AG10803 (cell line): ENCODE data around the gene KIF22.

Source experiments
- DNase-seq: peaks from one replicate; pipeline ENCODE4 v3.0.0; 2010; ENCODE audit warnings: low read depth
- H3K4me3 ChIP-seq: 2 replicates; pipeline ENCODE4 v1.5.1; 2011; ENCODE audit warnings: mild to moderate bottlenecking, low read length, control low read depth
- CTCF ChIP-seq: conservative IDR thresholded peaks from 2 replicates; pipeline ENCODE4 v1.5.1; 2011; ENCODE audit warnings: mild to moderate bottlenecking, low read length, control low read depth, inconsistent platforms

KIF22 gene

DNA sequence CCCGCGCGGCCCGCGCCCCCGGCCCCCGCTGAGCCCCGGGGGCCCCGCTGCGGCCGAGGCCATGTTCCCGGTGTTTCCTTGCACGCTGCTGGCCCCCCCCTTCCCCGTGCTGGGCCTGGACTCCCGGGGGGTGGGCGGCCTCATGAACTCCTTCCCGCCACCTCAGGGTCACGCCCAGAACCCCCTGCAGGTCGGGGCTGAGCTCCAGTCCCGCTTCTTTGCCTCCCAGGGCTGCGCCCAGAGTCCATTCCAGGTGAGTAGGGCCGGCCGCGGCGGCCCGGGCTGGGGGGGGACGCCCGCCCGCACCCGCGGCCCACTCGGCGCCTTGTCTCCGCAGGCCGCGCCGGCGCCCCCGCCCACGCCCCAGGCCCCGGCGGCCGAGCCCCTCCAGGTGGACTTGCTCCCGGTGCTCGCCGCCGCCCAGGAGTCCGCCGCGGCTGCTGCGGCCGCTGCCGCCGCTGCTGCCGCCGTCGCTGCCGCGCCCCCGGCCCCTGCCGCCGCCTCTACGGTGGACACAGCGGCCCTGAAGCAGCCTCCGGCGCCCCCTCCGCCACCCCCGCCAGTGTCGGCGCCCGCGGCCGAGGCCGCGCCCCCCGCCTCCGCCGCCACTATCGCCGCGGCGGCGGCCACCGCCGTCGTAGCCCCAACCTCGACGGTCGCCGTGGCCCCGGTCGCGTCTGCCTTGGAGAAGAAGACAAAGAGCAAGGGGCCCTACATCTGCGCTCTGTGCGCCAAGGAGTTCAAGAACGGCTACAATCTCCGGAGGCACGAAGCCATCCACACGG, 16.3 kb downstream of the KIF22 start:
- no peak for TF ChIP-seq CTCF
- no peak for DNase-seq
- H3K4me3 ChIP-seq = peak overlapping the region; percentile 71

GRCh38 chr16:29807426-29808218, 17.1 kb downstream of the KIF22 start:
- TF ChIP-seq CTCF = peak; percentile 68
- peak overlapping the region; percentile 71 for H3K4me3 ChIP-seq
- peak; percentile 93 for DNase-seq

DNA sequence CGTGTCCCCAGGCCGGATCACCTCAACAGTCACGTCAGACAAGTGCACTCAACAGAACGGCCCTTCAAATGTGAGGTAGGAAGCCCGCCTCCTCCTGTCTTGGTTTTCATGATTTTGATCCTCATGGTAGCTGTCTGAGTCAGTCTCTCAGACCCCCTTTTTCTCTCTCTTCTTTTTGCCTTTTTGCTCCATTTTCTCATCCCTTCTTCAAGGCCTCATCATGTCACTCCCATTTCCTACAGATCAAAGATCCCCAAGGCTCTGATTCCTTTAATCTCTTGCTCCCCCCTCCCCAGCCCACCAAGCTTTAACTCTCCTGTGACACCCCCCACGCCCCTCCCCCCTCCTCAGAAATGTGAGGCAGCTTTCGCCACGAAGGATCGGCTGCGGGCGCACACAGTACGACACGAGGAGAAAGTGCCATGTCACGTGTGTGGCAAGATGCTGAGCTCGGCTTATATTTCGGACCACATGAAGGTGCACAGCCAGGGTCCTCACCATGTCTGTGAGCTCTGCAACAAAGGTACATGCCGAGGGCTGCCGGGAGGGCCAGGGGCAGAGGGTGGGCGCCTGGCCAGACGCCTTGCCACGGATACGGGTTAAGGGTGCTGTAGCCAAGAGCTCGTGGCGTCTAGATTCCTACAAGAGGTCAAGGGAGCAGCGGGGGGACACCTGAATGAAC, 17.8 kb downstream of the KIF22 start:
- no peak for TF ChIP-seq CTCF
- peak overlapping the region; percentile 71 for H3K4me3 ChIP-seq
- DNase-seq = no peak

DNA sequence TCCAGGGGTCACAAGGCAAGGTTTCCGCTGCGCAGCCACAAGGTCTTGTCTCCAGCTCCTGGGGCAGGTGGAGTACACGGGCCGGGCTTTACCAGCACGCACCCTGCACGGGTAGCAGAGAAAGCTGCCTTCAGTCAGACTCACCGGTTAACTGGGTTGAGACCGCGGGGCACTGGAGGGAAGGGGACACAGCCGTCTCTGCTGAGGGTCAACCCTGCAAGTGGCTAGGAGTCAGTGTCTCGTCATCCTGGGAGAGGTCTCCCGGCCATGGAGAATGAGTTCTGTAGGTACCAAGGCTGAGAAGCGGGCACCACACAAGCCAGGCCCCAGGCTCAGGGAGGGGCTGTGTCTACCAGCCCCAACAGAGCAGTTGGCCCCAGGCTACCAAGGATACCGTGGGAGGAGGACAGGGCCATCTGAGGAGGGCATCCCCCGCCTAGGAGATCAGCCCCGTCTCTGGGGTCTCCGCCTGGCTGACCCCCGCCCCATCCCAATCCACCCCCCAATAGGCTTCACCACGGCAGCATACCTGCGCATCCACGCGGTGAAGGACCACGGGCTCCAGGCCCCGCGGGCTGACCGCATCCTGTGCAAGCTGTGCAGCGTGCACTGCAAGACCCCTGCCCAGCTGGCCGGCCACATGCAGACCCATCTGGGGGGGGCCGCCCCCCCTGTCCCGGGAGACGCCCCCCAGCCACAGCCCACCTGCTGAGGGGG, 18.6 kb downstream of the KIF22 start:
- H3K4me3 ChIP-seq = peak overlapping the region; percentile 71
- no peak for TF ChIP-seq CTCF
- no peak for DNase-seq

DNA sequence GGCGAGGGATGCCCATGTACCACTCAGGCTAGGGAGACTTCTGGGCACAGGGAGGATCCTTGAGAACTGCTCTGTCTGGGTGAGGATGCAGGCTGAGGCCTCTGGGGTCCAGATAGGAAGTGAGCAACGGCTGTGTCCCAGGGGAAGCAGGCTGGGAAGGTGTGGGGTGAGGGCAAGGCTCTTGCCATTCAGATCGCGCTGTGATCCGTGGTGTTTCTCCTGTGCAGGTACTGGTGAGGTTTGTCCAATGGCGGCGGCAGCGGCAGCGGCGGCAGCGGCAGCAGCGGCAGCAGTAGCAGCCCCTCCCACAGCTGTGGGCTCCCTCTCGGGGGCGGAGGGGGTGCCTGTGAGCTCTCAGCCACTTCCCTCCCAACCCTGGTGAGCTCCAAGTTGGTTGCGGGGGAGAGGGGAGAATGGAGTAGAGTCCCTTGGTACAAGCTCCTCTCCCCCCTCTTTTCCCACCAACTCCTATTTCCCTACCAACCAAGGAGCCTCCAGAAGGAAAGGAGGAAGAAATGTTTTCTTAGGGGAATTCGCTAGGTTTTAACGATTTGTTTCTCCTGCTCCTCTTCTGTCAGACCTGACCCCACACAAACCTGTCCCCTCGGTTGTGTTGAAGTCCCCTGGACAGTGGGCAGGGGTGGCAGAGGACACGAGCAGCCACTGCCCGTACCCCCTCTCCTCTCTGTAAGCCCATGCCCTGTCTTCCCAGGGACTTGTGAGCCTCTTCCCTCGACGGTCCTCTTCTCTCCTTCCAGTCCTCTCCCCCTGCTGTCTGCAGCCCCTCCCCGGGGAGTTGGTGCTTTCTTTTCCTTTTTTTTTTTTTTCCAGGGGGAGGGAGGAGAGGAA, 19.5 kb downstream of the KIF22 start:
- DNase-seq = no peak
- no peak overlapping the region for H3K4me3 ChIP-seq
- no peak for TF ChIP-seq CTCF

GRCh38 chr16:29810699-29811169, 20.2 kb downstream of the KIF22 start:
- H3K4me3 ChIP-seq = peak overlapping the region; percentile 8; the same call in 1 of the 2 replicates
- TF ChIP-seq CTCF = no peak

More at GRCh38 chr16:29810699-29811169, 20.2 kb downstream of the KIF22 start:
- DNase-seq = no peak
